Stimulated activated CD8-positive, alpha-beta memory T cell treated with anti-CD3 and anti-CD28 coated beads, Interleukin-4, amount 100 ng/mL, for 1 hour (primary cell): ENCODE measurements around the gene GRIFIN.

Experiments used
- DNase-seq, 2 donors: peaks; one replicate each; pipeline ENCODE4 v3.0.0-alpha.2; 2020; ENCODE audit warnings: low read depth in 2 of 2, low spot score in 1 of 2

Gene GRIFIN

GRCh38 chr7:2513702-2514101 lies 37.5 kb upstream of the GRIFIN start:
- DNase-seq, result no peak

- no peak for DNase-seq
Measured at GRCh38 chr7:2512713-2513112, 36.5 kb upstream of the GRIFIN start.

DNA sequence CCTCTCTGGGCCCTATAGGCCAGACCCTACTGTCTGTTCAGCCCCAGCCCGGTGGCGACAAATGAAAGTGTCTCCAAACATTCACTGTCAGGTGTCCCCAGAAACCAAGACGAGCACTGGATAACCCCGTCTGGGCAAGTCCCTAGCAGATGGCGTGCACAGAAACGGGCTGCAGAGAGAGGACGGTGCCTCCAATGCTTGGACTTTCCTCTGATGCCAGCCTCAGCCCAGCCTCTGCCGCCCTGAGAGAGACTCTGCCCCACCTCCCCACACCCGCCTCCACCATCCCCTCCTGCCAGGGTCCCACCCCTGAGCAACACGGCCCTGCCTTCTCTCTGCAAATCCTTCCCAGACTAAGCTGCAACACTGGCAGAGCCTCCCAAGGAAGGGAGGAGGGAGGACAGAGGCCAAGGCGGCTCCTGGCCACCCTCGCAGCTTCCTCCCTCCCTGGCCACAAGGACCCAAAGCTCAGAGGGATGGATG lies 36.0 kb upstream of the GRIFIN start:
- no peak for DNase-seq

DNA sequence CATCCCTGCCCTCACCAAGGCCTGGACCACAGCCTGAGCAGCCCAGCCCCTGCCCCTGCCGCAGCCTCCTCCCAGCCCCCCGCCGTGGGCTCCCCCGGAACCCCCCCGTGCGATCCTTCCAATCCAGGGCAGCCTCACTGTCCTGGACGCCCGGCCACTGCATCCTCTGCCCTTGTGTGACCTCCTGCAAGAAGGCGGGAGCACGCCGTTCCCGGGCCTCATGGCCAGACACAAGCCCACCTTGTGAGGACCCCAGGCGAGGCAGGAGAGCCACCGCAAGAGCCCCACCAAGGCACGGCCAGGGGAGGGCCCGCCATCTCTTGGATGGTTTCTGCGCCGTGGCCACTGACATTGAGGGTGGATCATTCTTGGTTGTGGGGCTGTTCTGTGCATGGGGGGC lies 35.6 kb upstream of the GRIFIN start:
- no peak for DNase-seq

GRCh38 chr7:2510909-2511768 lies 34.9 kb upstream of the GRIFIN start:
- no peak for DNase-seq

GRCh38 chr7:2510130-2510776 lies 34.1 kb upstream of the GRIFIN start:
- no peak for DNase-seq

- no peak for DNase-seq
Measured at GRCh38 chr7:2509298-2509906, 33.2 kb upstream of the GRIFIN start.

- DNase-seq, result peak; percentile 42 to 50
Measured at GRCh38 chr7:2508327-2509215, 32.4 kb upstream of the GRIFIN start.

GRCh38 chr7:2507917-2508306 lies 31.7 kb upstream of the GRIFIN start:
- no peak for DNase-seq

DNA sequence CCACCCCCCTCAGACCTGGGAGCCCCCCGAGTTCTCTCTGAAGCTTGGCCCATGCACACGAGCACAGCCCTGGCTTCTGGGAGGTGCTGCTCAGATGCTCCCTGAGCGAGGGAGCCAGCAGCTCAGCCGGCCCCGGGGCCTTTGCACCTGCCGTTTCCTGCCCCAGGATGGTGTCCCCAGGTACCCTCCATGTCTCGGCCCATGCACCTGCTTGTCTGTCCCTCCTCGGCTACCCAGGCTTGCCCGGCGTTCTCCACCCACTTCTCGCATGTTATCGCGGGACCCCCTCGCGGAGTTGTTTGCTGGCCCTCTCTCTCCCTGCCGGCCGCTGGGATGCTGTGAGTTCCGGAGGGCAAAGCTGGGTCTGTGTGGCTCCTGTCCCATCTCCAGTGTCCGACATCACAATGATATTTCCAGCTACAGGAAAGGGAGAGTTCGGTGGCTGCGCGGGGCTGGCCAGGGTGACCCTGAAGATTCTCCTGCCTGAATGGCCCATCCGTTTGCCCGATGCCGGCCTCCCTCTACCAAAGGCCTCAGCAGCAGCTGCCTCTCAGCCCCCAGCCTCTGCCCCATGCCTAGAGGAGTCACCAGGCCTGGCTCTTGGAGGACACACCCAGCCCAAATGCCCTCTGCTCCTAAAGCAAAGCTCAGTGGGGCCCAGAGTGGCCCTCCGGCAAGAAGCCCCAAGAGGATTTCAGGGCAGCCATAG lies 31.2 kb upstream of the GRIFIN start:
- DNase-seq, result no peak

- DNase-seq, result no peak
Measured at GRCh38 chr7:2505401-2505800, 29.2 kb upstream of the GRIFIN start.

DNA sequence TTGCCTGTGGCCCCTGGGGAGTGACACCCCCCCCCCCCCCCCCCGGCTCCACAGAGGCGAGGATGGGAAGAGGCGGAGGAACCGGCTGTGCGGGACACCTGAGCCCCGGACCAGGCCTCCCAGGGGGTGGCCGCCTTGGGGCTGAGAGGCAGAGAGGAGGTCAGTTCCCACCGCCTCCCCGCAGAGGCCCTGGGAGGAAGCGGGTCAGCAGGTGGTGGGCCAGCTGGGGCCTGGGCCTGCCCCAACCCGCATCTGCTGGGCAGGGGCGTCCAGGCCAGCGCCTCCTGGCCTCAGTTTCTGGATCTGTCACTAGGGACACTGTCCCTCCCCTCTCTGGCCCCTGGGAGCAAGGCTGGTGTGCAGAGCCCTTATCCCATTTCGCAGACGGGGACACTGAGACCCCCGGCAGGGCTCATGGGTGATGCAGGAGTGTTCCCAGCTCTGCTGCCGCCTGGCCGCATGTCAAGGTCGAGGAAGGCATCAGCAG lies 28.7 kb upstream of the GRIFIN start:
- no peak for DNase-seq

- DNase-seq, result no peak
Measured at GRCh38 chr7:2504128-2504888, 28.1 kb upstream of the GRIFIN start.

DNA sequence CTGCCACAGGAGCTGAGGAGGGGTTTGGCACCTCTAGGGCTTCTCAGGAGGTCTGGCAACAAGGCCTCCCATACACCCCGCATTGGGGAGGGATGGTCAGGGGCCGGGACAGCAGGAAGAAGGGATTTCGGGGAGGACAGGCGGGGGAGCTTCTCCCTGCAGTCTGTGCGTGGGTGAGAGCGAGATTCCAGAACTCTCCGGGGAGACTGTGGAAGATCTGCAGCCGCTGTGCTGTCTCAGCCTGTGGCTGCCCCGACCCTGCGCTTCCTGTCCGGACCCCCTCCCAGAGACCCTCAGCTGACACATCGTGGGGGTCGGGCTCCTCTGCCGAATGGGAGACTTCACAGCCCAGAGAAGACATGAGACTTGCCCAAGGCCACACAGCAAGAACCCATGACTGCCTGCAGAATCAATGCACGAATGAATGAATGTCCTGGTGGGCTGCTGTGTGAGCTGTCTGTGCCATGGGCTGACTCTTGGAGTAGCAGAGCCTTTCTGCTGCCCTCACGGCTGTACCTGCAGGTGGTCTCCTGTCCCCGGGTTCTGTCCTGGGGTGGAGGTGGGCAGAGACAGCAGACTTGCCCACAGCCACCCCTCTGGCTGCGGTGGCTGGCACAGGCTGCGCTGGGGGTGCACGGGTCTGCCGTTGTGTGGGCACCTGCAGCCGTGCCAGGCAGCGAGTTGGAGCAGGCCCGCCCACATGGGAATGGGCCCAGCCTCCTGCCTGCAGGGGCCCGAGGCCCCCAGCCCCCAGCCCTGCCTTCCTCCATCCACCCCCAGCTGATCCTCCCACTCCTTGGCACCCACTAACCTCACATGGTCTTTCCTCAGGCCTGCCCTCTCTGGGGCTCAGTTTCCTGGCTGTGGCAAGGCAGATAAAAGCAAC lies 27.1 kb upstream of the GRIFIN start:
- DNase-seq, result no peak

GRCh38 chr7:2502647-2502966 lies 26.4 kb upstream of the GRIFIN start:
- no peak for DNase-seq

DNA sequence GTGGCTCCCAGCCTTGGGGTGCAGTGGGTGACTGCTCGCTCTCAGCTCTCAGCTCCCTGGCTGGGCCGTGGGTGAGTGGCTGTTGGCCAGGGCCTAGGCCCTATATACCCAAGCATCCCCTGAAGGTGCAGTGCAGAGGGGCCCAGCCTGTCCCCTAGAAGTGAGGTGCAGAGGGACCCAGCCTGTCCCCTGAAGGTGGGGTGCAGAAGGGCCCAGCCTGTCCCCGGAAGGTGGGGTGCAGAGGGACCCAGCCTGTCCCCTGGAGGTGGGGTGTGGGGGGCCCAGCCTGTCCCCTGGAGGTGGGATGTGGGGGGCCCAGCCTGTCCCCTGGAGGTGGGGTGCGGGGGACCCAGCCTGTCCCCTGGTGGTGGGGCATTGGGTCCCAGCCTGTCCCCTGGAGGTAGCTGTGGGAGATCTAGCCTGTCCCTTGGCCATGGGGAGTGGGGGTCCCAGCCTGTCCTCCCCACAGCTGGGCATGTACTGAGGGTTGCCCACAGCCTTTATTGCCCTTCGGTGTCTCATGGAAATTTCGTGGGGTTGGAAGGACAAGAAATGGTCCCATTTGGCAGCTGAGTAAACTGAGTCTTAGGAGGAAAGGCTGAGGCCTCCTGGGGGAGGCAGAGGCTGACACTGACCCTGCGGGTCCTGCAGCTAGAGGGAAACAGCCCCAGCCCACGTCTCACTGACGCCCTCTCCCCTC lies 25.9 kb upstream of the GRIFIN start:
- no peak for DNase-seq

DNA sequence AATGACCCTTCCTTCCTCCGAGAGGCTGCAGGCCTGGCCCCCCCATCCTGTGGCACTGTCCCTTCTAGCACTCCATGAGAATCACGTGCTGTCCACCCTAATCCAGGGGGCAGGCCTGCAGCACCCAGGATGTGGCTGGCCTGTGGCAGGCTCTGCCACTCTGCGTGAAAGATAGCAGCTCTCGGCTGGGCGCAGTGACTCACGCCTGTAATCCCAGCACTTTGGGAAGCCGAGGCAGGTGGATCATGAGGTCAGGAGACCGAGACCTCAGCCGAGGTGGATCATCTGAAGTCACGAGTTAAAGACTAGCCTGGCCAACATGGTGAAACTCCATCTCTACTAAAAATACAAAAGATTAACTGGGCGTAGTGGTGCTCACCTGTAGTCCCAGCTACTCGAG lies 24.5 kb upstream of the GRIFIN start:
- DNase-seq, result no peak
